ENCODE data around the gene MYADML2.

GRCh38 chr17:81903896-81904599, 43.0 kb downstream of the MYADML2 start:
- TF ChIP-seq CTCF (conservative IDR thresholded peaks at IDR 0.05; ENCODE audit: low read depth, low read length) (no peak), EZH2 (IDR thresholded peaks at IDR 0.05; ENCODE audit: borderline replicate concordance, low read depth, low read length, poor library complexity, severe bottlenecking) (no peak)
